NCI-H128 (cell line): Measurements from ENCODE around the gene CSH1.
"Not testable (repeated sequence)": the region's sequence is repeated elsewhere in the genome, so short reads cannot be mapped to it uniquely, and the experiment has no call there.

ENCODE experiments used
- DNase-seq: peaks from one replicate; lab custom pipeline; 2025; ENCODE audit not compliant: unreplicated experiment; lab: John Stamatoyannopoulos, UW

The CSH1 gene

DNA sequence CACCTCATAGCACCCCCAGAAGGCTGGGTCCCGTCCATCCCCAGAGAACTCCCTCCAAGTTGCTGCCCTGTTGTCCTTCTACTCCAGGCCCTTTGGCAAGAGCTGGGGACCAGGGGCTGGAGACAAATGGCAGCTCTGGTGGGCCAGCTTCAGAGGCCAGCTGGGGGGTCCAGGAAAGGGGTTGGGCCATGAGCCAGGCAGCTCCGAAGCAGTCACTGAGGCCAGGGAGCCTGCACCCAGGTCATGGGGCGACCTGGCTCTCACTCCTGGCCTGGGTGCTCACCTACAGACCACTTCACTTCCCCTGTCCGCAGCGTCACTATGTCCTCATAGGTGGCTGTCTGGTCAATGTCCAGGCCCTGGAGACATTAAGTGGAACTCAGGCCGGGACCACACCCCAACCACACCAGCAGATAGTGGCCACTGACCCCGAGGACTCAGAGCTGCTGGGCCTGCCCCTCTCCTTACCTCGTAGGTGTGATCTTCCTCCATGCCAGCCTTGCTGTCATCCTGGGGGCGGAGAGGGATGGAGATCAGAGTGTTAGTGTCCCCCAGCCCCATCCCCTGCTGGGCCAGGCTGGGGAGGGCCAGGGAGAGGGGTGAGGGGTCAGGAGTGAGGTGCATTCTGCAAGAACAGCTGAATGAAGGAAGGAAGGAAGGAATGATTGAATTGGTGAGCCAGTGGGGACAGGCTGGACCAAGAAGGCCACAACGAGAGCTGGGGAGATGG lies 32.8 kb upstream of the CSH1 start:
- DNase-seq: no peak

- DNase-seq: no peak
These were observed 31.8 kb upstream of the CSH1 start for GRCh38 chr17:63928172-63928666.

GRCh38 chr17:63927464-63928171 lies 31.2 kb upstream of the CSH1 start:
- DNase-seq: no peak

- no peak for DNase-seq
These were observed 29.8 kb upstream of the CSH1 start for GRCh38 chr17:63926164-63926563.

- DNase-seq: no peak
These were observed 29.2 kb upstream of the CSH1 start for GRCh38 chr17:63925615-63926014.

- DNase-seq: not testable (repeated sequence)
These were observed 26.0 kb upstream of the CSH1 start for GRCh38 chr17:63922402-63922801.

GRCh38 chr17:63920779-63921178 lies 24.4 kb upstream of the CSH1 start:
- not testable (repeated sequence) for DNase-seq

GRCh38 chr17:63920050-63920449 lies 23.7 kb upstream of the CSH1 start:
- not testable (repeated sequence) for DNase-seq

DNA sequence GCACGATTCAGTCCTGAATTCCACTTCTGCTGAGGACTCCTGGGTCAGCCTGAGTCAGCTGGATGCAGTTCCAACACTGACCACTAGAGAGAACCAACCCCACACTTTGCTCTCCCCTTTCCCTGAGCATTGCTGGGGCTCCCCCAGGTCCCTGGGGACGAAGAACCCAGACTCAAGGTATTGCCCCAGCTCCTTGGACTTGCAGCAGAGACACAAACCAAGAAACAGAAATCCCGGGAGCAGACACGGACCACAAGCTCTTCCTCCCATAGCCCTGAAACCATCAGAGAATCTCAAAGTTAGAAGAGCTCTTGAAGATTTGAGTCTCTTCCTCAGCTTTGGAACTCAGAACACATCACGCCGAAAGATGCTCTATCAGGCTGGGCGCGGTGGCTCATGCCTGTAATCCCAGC lies 22.9 kb upstream of the CSH1 start:
- DNase-seq: no peak

GRCh38 chr17:63918789-63919305 lies 22.5 kb upstream of the CSH1 start, which contains the start of gene GH1:
GH1 (minus strand) TSS chr17:63918839; CDS start chr17:63918776, 63 bp downstream.
- not testable (repeated sequence) for DNase-seq

- DNase-seq: no peak
These were observed 21.9 kb upstream of the CSH1 start for GRCh38 chr17:63918305-63918704.

DNA sequence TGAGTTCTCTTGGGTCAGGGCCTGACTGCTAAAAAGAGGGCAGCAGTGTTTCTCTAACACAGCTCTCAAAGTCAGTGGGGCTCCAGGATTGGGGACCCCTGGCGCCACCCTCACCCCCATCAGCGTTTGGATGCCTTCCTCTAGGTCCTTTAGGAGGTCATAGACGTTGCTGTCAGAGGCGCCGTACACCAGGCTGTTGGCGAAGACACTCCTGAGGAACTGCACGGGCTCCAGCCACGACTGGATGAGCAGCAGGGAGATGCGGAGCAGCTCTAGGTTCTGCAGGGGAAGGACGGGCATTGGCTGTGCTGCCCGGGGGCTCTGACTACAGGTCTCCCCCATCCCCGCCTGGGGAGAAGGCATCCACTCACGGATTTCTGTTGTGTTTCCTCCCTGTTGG lies 21.3 kb upstream of the CSH1 start:
- no peak for DNase-seq

GRCh38 chr17:63917206-63917605 lies 20.8 kb upstream of the CSH1 start:
- not testable (repeated sequence) for DNase-seq

- no peak for DNase-seq
These were observed 20.3 kb upstream of the CSH1 start for GRCh38 chr17:63916566-63917185.

DNA sequence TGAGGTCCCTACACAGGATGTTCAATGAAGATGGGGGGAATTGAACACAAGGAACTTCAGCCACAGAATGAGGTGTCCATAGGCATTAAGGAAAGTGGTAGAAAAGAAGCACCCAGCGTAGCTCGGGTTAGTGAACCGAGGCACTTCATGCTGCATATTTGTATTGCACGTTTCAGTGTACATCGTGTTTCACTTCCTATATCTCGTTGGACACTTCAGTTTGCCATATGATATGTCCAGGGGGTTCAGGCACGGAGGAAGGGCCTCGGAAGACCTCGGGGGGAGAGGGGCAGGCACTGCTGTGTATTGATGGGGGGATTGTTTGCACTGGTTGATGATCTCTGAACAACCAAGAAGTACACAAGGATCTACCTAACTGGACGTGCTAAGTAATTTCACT lies 19.4 kb upstream of the CSH1 start:
- not testable (repeated sequence) for DNase-seq

GRCh38 chr17:63914471-63914870 lies 18.1 kb upstream of the CSH1 start:
- DNase-seq: no peak

- no peak for DNase-seq
These were observed 15.3 kb upstream of the CSH1 start for GRCh38 chr17:63911657-63912100.

DNA sequence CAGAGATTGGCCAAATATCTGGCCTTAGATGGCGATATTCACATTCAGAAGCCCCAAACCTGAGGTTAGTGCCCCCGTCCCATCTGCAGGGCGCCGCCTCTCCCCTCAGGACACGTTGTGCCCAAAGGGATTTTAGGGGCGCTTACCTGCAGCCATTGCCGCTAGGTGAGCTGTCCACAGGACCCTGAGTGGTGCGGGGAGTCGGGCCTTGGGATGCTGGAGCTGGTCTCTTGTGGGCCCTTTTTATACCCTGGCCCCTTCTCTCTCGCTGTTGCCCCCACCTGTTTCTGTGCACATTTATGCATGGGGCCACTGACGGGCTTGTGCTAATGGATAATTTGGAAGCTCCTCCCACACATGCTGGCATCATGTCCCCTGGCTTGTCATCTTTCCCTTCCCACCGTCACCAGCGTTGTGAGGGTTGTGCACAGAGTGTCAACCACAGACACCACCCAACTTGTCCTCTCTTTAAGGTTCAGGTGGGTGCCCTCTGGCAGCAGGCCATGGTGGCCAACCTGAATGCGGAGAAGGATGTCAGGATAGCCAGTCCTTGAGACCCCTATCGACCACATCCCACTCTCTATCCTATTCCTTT lies 14.8 kb upstream of the CSH1 start, which contains the start of gene CSHL1:
TSS of gene CSHL1 (minus strand) at position 218 of the 595 bp plus-strand sequence. CDS start at position 156, 62 bp downstream.
- DNase-seq: no peak

- no peak for DNase-seq
These were observed 13.7 kb upstream of the CSH1 start for GRCh38 chr17:63910096-63910495.

DNA sequence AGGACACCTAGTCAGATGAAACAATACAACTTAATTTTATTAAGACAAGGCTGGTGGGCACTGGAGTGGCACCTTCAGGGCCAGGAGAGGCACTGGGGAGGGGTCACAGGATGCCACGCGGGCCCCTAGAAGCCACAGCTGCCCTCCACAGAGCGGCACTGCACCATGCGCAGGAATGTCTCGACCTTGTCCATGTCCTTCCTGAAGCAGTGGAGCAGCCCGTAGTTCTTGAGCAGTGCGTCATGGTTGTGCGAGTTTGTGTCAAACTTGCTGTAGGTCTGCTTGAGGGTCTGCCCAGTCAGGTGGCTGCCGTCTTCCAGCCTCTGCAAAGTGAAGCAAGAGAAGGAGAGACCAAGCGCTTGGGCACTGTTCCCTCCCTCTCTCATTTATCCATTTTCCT lies 13.2 kb upstream of the CSH1 start:
- DNase-seq: not testable (repeated sequence)
